ENCODE data around the gene FAM83C.

FAM83C gene

DNA sequence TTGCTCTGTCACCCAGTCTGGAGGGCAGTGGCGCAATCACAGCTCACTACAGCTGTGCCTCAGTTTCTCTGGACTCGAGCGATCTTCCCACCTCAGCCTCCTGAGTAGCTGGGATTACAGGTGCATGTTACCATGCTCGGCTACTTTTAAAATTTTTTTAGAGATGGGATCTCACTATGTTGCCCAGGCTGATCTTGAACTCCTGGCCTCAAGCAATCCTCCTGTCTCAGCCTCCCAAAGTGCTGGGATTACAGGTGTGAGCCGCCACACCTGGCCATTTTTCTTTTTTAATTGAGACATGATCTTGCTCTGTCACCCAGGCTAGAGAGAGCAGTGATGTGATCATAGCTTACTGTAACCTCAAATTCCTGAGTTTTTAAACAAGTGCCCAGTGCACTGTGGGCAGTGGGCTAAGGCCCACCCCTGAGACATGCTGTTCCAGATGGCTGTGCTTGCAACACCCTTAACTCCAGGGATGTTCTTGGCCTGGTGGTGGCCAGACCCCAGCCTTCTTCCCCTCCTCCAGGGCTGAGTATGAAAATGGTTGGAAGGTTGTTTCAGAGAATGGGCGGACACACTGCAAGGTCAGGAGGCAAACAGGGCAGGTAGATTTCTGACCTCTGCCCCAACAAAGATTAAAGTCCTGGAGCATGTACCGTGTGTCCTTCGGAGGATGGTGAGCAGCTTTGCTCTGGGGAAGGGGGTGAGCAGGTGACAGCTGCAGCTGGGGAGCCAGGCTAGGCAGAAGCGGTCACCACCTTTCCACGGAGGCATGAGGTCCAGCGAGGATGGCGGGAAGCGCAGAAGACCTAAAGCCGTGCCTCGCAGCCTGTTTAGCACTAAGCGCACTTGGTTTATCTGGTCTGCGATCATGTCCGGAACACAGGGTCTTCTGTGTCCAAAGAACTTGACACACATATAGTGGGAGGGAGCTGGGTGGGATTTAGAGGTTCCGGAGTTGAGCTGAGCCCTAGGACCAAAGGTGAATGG is 1.4 kb upstream of the FAM83C start:
- no peak for DNase-seq (ENCODE audit: low read depth)
- H3K4me3 ChIP-seq (ENCODE audit: low read depth, low read length): no peak overlapping the region
- TF ChIP-seq, protein P1, sequence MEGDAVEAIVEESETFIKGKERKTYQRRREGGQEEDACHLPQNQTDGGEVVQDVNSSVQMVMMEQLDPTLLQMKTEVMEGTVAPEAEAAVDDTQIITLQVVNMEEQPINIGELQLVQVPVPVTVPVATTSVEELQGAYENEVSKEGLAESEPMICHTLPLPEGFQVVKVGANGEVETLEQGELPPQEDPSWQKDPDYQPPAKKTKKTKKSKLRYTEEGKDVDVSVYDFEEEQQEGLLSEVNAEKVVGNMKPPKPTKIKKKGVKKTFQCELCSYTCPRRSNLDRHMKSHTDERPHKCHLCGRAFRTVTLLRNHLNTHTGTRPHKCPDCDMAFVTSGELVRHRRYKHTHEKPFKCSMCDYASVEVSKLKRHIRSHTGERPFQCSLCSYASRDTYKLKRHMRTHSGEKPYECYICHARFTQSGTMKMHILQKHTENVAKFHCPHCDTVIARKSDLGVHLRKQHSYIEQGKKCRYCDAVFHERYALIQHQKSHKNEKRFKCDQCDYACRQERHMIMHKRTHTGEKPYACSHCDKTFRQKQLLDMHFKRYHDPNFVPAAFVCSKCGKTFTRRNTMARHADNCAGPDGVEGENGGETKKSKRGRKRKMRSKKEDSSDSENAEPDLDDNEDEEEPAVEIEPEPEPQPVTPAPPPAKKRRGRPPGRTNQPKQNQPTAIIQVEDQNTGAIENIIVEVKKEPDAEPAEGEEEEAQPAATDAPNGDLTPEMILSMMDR (IDR thresholded peaks at IDR 0.05; ENCODE audit: control insufficient read depth, extremely low read depth, insufficient read depth): no peak

DNA sequence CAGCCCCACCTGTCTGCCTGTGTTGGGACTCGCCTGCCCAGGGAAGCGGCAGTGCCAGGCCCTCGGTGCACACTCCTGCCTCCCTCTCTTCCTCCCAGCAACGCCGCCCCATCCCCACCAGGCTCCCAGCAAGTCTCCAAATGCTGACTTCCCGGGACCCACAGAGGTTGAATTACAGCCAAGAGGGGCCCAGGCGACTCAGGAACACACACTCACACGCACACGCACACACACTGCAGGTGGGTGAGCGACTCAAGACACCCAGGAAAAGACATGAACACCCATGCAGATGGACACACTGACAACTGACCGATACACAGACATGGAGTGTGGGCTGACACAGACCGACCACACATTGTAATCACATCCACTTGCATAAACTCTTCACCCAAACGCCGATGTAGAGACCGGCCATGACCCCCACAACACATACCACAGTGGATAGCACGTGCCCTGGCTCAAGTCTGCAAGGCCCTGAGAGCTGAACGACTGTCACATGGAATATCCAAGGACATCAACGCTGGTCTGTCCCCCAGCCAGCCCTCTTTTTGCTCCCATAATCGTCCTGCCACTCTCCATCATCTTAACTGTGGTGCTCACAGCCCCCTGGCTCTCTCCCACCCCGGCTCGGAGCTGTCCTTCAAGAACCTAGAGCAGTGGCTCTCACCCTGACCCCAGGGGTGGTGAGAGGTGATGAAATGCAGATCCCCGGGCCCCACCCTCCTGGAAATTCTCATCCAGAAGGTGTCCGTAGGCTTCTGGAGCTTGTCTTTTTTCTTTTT is 470 bp upstream of the FAM83C start:
- no peak overlapping the region for H3K4me3 ChIP-seq (ENCODE audit: low read depth, low read length)
- TF ChIP-seq, protein P1 (IDR thresholded peaks at IDR 0.05; ENCODE audit: control insufficient read depth, extremely low read depth, insufficient read depth): no peak
- DNase-seq (ENCODE audit: low read depth): no peak

- DNase-seq (ENCODE audit: low read depth): no peak
- TF ChIP-seq, protein P1 (IDR thresholded peaks at IDR 0.05; ENCODE audit: control insufficient read depth, extremely low read depth, insufficient read depth): no peak
- no peak overlapping the region for H3K4me3 ChIP-seq (ENCODE audit: low read depth, low read length)
Measured at GRCh38 chr20:35290887-35291417, 1.3 kb downstream of the FAM83C start.

GRCh38 chr20:35290186-35290886 is 1.9 kb downstream of the FAM83C start:
- TF ChIP-seq, protein P1 (IDR thresholded peaks at IDR 0.05; ENCODE audit: control insufficient read depth, extremely low read depth, insufficient read depth): no peak
- H3K4me3 ChIP-seq (ENCODE audit: low read depth, low read length): no peak overlapping the region
- DNase-seq (ENCODE audit: low read depth): no peak

DNA sequence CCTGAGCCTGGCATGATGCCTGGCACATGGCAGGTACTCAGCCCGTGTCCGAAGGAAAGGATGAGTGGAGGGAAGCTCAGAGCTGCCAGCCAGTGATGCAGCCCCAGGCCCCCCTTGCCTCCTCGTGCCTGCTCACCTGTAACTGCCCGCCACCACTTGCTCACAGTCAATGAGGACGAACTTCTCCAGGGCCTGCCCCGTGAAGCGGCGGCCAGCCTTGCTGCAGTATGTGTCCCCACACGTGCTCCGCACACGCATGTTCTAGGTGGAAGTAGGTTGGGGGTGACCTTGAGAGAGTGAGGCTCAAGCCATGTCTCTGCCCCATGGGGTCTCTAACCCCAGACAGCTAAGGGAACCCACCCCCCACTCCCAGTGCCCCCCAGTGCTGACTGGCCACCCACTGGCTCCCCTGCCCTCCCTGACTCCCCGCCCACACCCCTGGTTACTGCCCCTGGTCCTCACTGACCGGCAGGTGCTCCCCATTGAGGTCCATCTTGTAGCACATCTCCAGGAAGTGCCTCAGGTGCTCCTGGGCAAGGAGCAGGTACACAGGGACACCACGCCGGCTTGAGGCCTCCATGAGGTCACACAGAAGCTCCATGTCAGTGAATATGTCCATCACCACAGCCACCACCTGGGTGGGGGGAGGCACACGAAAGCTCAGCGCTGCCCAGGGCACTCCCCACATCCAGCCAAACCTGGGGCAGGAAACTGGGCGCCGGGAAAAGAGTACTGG is 3.7 kb downstream of the FAM83C start:
- H3K4me3 ChIP-seq (ENCODE audit: low read depth, low read length): no peak overlapping the region
- no peak for DNase-seq (ENCODE audit: low read depth)
- TF ChIP-seq, protein P1 (IDR thresholded peaks at IDR 0.05; ENCODE audit: control insufficient read depth, extremely low read depth, insufficient read depth): no peak

Data from LNCaP clone FGC (cell line).